Activated CD8-positive, alpha-beta memory T cell treated with anti-CD3 and anti-CD28 coated beads, Interleukin-2, amount 10 ng/mL, durations not matched to agents 7 days and 5 days (primary cell): ENCODE measurements around the gene SULT4A1. TPM values are rescaled to one million over a fixed set of nuclear protein-coding genes. Genes with fewer than 3 reads are reported as not detected.

Experiments
- ATAC-seq: fragments of 150-1000 bp; cut with Tn5 transposase; one replicate; pipeline ENCODE4 v1.10.0; 2021; ENCODE audit warnings: moderate library complexity
- CTCF ChIA-PET: fragments of 350-600 bp; sonication (Branson Sonifier 250); formaldehyde crosslinking; loops from one replicate; lab custom pipeline; 2021; ENCODE audit warnings: antibody characterized with exemption; lab: Charles Lee
- DNase-seq: peaks from one replicate; pipeline ENCODE4 v3.0.0-alpha.2; 2020
- H3K27ac Mint-ChIP-seq: one replicate; pipeline ENCODE4 v1.8.0; 2021; ENCODE audit warnings: mild to moderate bottlenecking, mixed read lengths
- H3K27me3 Mint-ChIP-seq: one replicate; pipeline ENCODE4 v1.8.0; 2021; ENCODE audit warnings: mixed read lengths
- H3K36me3 Mint-ChIP-seq: one replicate; pipeline ENCODE4 v1.8.0; 2021; ENCODE audit warnings: mild to moderate bottlenecking, mixed read lengths
- H3K4me1 Mint-ChIP-seq: one replicate; pipeline ENCODE4 v1.8.0; 2021; ENCODE audit warnings: mixed read lengths
- H3K4me3 Mint-ChIP-seq: one replicate; pipeline ENCODE4 v1.8.0; 2021; ENCODE audit warnings: mild to moderate bottlenecking, moderate library complexity, mixed read lengths
- H3K9me3 Mint-ChIP-seq: one replicate; pipeline ENCODE4 v1.8.0; 2022; ENCODE audit warnings: low read depth, mixed read lengths
- total RNA-seq, 2 experiments: library from RNA; stranded (reverse); gene quantifications; one replicate each; pipeline ENCODE4 v1.2.3, GENCODE V29; 2021

Gene SULT4A1
- total RNA-seq, 2 experiments from 2014 or later, result not detected

DNA sequence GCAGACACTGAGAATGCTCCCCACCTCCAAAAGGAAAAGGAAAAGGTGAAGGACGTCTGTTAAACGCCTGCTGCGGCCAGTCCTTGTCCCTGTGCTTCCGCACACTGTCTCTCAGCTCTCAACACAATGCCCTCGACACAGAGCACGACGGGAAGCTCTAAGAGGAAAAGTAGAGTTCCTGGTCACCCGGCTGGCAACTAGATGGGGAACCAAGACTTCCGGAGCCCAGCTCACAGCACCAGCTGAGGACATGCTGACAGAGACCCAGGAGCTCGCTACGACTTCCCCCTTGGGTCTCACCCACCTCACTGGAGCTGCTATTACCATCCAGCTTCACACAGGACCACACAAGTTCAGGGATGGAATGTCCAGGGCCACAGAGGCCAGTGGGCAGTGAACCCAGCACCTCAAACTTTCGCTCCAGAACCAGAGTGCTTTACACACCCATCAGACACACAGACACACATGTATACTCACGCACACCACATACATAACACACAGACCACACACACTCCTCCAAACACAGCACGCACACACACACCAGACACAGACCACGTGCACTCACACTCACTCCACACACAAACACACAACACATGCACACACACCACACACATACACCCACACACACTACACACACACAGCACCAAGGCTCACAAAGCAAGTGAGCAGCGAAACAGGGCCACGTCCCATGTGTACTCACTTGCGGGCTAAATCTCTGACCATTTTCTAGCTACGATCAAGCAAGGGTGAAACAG lies 9.6 kb downstream of the SULT4A1 start:
- H3K9me3 Mint-ChIP-seq, result no peaks in the 10 kb centered on the region
- no peak overlapping the region for H3K4me3 Mint-ChIP-seq
- H3K36me3 Mint-ChIP-seq, result no peaks in the 10 kb centered on the region
- CTCF ChIA-PET, result no interaction called here
- no peaks in the 10 kb centered on the region for H3K4me1 Mint-ChIP-seq
- DNase-seq (no peak), ATAC-seq (no peak)
- H3K27me3 Mint-ChIP-seq, result peaks cover 10% of the 10 kb centered on the region
- H3K27ac Mint-ChIP-seq, result no peak overlapping the region

DNA sequence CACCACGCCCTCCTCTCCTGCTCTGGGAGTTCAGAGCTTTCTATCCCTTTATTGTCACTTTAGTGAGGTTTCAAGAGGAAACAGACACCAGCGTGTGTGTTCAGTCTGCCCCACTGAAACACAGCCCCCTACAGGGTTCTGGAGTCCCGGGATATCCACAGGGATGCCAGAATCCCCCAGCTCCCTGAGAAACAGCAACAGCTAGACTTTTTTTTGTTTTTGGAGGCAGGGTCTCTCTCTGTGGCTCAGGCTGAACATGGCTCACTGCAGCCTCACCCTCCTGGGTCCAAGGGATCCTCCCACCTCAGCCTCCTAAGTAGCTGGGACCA lies 10.4 kb downstream of the SULT4A1 start:
- Mint-ChIP-seq H3K9me3 (no peaks in the 10 kb centered on the region), H3K4me1 (no peaks in the 10 kb centered on the region), H3K27me3 (peaks cover 5% of the 10 kb centered on the region), H3K36me3 (no peaks in the 10 kb centered on the region), H3K4me3 (no peak overlapping the region), H3K27ac (no peak overlapping the region)
- CTCF ChIA-PET, result no interaction called here
- no peak for DNase-seq
- ATAC-seq, result no peak

DNA sequence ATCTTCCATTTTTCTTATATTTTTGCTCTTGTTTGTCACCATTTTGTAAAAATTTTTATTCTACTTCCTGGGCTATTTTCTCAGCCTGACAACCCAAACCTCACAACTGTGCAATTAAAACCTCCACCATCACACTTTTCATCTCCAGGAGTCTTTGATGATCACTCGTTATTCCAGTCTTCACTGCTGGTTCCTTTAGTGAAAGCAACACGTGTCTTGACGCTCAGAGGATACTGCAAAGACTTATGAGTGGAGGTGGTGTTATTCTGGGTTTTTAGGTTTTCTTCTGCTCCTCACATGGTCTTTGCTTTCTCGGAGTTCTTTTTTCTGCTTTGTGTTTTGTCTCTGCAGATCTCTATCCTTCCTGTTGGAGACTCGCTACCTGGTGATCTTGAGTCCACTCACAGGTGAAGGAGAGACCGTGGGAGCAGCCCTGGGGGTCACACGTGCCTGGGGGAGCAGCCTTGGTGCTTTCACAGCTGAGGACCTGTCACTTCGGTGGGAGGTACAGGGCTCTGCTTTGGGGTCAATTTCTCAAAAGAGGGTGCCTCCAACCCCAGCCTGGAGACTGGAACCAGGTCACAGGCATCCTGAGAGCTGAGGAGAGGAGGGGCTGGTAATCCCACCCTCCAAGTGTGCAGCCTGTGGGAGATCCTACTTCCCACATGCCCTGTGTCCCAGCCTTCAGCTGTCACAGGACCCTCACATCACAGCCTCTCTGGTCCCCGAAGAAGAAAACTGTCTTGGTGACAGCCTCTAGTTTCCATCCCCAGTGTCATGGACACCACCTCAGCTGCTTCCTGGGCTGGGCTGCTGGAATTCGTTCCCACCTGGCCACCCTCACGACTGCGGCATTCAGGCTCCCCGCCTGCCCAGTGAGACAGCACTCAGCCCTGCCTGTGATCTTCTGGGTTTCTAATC lies 11.0 kb downstream of the SULT4A1 start:
- DNase-seq (no peak), ATAC-seq (no peak)
- no peak overlapping the region for H3K27ac Mint-ChIP-seq
- H3K36me3 Mint-ChIP-seq, result no peaks in the 10 kb centered on the region
- CTCF ChIA-PET, result no interaction called here
- H3K4me3 Mint-ChIP-seq, result no peak overlapping the region
- no peaks in the 10 kb centered on the region for H3K4me1 Mint-ChIP-seq
- H3K9me3 Mint-ChIP-seq, result no peaks in the 10 kb centered on the region
- peaks cover 3% of the 10 kb centered on the region for H3K27me3 Mint-ChIP-seq

DNA sequence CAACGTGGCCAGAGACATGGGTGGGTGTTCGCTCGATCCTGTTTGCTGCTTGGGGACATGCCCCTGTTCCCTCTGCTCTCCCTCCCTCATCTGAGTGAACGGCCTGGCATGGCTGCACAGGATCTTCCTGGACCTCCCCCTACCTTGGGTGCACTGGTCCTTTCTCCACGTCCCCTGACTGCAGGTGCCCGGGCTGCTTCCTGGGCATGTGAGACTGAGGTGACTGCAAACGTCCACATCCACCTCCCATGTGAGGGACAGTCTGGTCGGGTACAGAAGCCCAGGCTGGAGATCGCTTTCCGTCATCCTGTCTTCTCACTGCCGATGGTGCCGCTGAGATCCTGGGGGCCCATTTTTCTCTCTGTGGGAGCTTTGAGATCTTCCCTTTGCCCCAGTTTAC lies 11.8 kb downstream of the SULT4A1 start:
- no peak for DNase-seq
- no peak overlapping the region for H3K4me3 Mint-ChIP-seq
- no peaks in the 10 kb centered on the region for H3K4me1 Mint-ChIP-seq
- no peak for ATAC-seq
- H3K9me3 Mint-ChIP-seq, result no peaks in the 10 kb centered on the region
- H3K27ac Mint-ChIP-seq, result no peak overlapping the region
- H3K27me3 Mint-ChIP-seq, result peaks cover 3% of the 10 kb centered on the region
- no peaks in the 10 kb centered on the region for H3K36me3 Mint-ChIP-seq
- CTCF ChIA-PET, result no interaction called here

DNA sequence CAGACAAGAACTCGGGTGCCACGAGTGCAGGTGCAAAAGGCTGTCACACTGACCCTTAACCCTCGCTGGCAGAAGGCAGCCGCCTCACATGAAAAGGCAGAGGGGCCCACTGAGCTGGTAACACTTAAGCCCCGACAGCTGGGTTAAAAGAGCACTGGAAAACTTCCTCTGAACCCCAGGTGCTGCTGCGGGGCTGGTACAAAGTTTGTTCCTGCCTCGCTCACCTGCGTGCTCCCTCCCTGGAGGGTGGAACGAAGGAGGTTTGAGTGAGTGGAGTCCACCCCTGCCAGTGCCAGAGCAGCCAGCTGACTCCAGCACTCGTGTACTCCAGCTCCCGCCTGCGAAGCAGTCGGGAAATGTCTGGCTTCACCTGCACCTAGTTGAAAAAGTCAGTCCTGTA lies 12.6 kb downstream of the SULT4A1 start:
- Mint-ChIP-seq H3K27ac (no peak overlapping the region), H3K36me3 (no peaks in the 10 kb centered on the region), H3K27me3 (peaks cover 3% of the 10 kb centered on the region), H3K4me1 (no peaks in the 10 kb centered on the region), H3K9me3 (no peaks in the 10 kb centered on the region), H3K4me3 (no peak overlapping the region)
- DNase-seq, result no peak
- CTCF ChIA-PET, result no interaction called here
- no peak for ATAC-seq

DNA sequence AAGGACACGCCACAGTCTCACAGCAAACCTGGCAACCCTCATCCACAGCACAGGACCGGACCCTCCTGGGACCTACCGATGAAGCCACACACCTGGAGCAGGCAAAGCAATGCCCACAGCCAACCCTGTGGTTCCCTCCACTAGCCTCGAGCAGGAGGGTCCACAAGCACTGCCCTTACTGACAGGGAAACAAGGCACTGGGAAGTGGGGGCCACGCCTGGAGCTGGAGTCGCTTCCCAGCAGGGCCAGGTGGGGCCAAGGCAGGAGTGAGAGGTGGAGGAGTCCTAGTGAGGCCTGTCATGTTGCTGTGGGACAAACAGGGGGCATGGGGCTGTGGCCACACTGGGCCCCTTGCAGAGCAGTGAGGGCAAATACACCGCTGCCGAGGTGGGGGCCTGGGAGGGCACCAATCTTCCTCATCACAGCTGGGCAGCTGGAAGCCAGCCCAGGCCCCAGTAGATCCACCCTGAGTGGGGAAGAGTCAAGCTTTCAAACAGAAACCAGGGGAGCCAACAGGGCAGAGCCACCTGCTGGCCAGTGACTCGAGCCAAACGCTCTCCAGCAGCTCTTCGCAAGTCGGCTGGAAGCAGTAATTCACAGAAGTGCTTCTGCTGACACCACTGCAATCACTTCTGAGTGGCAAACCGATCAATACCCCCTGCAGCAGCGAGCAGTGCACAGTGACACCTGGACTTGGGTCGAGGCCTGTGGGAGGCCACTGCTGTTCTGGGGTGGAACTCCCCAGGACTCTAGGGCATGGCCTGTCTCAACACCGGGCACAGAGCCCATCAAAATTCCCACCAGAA lies 13.7 kb downstream of the SULT4A1 start:
- Mint-ChIP-seq H3K4me1 (no peaks in the 10 kb centered on the region), H3K27ac (no peak overlapping the region), H3K27me3 (peaks cover 3% of the 10 kb centered on the region), H3K9me3 (no peaks in the 10 kb centered on the region), H3K36me3 (no peaks in the 10 kb centered on the region), H3K4me3 (no peak overlapping the region)
- DNase-seq, result no peak
- ATAC-seq, result no peak
- CTCF ChIA-PET, result no interaction called here

DNA sequence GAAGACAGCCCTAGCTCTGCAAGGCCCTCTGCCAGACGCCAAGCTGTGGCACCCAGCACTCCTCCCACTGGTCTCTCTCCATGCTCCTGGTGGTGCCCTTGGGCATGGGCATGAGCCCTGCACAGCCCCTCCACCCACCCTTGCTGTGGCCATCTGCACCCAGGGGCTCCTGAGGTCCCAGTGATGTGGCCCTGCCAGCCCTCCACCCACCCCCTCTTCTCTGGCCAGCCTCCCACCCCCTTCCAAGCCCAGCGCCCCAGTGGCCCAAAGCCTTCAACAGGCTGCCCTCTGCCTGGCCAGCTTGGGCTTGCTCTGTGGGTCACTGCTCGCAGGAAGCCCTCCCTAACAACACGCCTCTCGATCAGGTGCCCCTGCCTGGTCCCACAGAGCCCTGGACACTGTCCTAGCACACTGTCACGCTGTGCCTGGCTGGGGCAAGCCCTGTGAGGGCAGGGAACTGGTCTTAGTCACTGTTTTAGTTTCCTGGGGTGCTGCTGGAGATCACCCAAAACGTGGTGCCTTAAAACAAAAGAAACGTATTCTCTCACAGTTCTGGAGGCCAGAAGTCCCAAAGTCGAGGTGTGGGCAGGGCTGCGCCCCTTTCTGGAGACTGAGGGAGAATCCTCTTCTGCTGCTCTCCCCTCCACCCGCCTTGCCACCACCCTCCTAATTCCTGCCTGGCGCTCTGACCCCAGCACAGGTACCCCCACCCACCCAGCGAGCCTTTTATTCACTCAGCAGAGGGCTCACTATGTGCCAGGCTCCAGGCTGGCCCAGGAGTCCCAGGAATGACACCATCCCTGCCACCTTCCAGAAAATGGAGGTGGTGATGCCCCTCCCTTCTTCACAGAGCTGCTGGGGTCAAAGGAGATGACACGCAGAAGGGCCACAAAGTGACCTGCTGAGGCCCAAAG lies 14.7 kb downstream of the SULT4A1 start:
- CTCF ChIA-PET, result no interaction called here
- Mint-ChIP-seq H3K4me3 (no peak overlapping the region), H3K4me1 (no peaks in the 10 kb centered on the region), H3K9me3 (no peaks in the 10 kb centered on the region), H3K27ac (no peak overlapping the region), H3K36me3 (no peaks in the 10 kb centered on the region), H3K27me3 (no peaks in the 10 kb centered on the region)
- ATAC-seq (no peak), DNase-seq (no peak)

DNA sequence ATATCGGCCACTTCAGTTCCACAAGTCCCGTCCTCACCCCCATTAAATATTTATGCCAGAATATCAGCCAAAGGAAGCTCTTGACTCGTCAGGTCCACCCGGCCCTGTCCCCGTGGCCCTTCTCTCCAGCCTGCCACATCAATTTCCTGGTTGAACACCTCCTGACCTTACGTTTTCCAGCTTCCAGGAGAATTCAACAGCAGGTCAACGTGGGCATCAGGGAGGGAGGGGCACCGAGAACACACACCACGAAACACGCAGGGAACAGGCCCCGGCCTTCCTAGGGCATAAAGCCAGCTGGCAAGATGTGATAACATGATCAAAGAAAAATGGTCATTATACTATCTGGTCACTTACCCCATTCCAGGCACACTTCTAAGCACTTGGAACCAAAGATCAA lies 15.3 kb downstream of the SULT4A1 start:
- Mint-ChIP-seq H3K27ac (no peak overlapping the region), H3K4me1 (no peaks in the 10 kb centered on the region)
- CTCF ChIA-PET, result no interaction called here

DNA sequence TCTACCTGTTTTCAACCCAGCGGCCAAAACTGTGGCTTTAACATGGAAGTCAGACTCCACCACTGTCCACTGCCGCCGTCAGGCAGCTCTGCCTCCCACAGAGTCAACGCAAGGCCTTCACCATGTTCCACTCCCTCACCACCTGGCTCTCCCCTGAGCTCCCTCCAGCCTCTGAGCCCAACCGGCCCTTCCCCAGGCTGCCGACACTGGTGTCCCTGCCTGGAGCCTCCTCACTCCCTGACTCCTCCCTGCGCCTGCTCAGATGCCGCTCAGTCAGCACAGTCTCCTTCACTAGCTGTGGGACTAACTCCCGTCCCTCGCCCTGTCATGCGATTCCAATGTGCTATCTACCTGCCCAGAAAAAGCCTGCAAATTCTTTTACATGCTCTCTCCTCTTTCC lies 16.3 kb downstream of the SULT4A1 start:
- Mint-ChIP-seq H3K9me3 (no peaks in the 10 kb centered on the region), H3K36me3 (no peaks in the 10 kb centered on the region), H3K4me3 (no peak overlapping the region), H3K27ac (no peak overlapping the region), H3K27me3 (no peaks in the 10 kb centered on the region), H3K4me1 (no peaks in the 10 kb centered on the region)
- CTCF ChIA-PET, result no interaction called here
- ATAC-seq, result no peak
- no peak for DNase-seq

More for the DNA sequence above, 15.3 kb downstream of the SULT4A1 start:
- H3K36me3 Mint-ChIP-seq, result no peaks in the 10 kb centered on the region
- H3K27me3 Mint-ChIP-seq, result no peaks in the 10 kb centered on the region
- ATAC-seq, result no peak
- no peak for DNase-seq
- no peak overlapping the region for H3K4me3 Mint-ChIP-seq
- no peaks in the 10 kb centered on the region for H3K9me3 Mint-ChIP-seq

DNA sequence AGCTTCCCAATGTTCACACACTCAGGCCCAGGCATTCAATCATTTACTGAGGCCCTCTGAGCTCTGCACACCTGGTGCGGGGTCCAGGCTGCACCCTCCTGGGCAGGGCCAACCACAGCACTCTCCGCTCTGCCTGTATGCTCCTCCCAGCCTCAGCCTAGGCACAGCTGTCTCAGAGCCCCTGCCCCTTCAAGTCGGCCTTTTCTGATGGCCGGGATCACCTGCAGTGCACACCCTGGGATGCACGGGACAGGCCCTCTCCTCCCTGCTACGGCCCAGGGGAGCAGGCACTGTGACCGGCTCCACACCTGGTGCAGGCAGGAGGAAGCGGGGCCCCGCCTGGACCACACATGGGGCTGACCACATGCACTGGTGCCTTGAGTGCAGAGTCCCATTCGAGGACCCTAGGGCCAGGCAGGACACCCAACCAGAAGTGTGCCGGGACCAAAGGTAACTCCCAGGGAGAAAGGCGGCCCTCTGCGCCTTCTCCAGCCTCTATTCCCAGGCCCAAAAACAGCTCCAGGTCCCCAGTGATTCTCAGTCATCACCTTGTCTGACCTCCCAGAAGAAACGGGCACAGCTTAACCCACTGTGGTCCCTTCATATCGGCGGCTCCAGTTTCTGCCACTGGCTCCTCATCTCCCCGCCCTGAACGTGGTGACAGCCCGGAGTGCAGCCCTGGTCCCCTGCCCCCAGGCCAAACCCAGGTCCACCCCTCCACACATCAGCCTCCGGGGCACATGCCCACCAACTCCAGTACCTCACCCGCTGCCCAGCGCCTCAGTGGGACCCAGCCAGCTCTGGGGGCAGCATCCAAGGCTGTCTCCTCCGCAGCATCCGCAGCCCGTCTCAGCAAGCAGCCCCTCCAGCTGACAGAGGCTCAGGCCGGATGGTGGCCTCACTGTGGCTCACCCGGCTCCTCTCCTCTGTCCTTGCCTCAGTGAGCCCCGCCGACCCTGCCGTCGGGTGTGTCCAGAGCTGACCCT lies 17.5 kb downstream of the SULT4A1 start:
- Mint-ChIP-seq H3K27ac (no peak overlapping the region), H3K27me3 (no peaks in the 10 kb centered on the region), H3K36me3 (no peaks in the 10 kb centered on the region), H3K4me1 (no peaks in the 10 kb centered on the region), H3K9me3 (no peaks in the 10 kb centered on the region), H3K4me3 (no peak overlapping the region)
- CTCF ChIA-PET, result no interaction called here
- DNase-seq (no peak), ATAC-seq (no peak)

DNA sequence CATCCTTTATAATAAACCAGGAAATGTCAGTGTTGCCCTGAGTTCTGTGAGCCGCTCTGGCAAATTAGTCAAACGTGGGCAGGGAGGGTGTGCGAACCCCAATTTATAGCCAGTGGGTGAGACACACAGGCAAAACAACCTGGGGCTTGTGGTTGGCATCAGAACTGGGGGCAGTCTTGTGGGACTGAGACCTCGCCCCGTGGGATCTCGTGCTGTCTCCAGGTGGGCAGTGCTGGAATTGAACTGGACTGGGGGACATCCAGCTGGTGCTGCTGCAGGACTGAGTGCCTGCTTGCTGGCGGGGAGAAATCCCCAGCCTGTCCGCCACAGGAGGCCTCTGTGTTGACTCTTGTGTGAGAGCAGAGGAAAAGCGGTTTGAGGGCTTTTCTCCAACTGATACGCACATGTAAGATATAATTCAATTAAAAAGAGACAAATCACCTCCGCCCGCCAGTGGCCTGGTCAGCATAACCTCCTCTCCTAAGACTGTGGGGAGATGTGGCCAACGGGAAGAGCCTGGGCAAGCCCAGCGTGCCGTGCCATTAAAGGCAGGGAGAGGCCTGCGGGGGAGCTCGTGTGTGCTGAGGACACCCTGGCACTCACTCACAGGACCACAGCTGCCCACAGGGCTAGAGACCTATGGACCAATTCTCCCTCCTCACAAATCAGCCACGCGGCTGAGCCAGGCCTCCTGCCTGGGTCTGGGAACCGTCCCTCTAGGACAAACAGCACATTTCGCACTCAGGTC lies 18.4 kb downstream of the SULT4A1 start:
- Mint-ChIP-seq H3K27me3 (no peaks in the 10 kb centered on the region), H3K36me3 (no peaks in the 10 kb centered on the region), H3K4me3 (no peak overlapping the region), H3K4me1 (no peaks in the 10 kb centered on the region), H3K9me3 (no peaks in the 10 kb centered on the region), H3K27ac (no peak overlapping the region)
- CTCF ChIA-PET, result no interaction called here
- DNase-seq (no peak), ATAC-seq (no peak)
